GM18519 (cell line): ENCODE measurements around the gene CNTNAP2.

Experiments used
- ATAC-seq: cut with Tn5 transposase; IDR thresholded peaks from one replicate; pipeline ENCODE4 v1.9.1; 2021; ENCODE audit warnings: mild to moderate bottlenecking, moderate library complexity; ENCODE audit not compliant: unreplicated experiment, low FRiP score

CNTNAP2 gene

GRCh38 chr7:147279964-147280374, 1163.4 kb downstream of the CNTNAP2 start:
- ATAC-seq = no peak

DNA sequence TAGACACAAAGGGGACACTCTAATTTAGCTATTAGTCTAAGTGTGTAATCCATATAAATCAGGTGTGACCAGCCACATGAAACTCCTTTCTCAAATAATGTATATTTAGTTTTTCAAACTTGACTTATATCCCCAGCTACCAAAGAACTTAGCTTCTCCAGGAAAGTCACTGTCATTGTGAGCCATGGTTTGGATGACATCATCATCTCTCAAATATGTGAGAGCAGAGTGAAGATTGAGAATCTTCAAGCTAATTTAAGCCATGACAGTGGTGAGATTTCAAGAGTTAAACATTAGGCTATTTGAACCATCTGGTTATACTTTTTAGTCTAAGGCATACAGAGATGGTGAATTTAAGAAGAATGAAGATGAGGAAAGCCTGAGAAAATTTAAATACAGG, 1165.6 kb downstream of the CNTNAP2 start:
- ATAC-seq = no peak

GRCh38 chr7:147296201-147296600, 1179.6 kb downstream of the CNTNAP2 start:
- no peak for ATAC-seq

DNA sequence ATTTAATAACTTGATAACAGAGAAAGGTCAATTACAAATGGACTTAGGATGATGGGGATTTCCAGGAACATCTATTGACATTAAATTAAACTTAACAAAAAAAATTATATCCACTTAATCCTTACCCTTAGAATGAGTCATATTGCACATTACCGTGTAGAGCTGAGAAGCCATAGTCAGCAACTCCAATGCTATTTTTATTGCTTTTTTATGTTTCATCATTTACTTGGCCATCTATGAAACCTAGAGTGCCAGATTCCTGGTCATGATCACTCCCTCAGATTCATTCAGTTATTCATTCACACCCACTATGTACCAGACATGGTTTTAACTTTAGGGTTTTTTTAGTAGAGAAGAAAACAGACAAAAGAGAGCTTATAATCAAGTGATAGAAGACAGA, 1180.4 kb downstream of the CNTNAP2 start:
- ATAC-seq = no peak

- no peak for ATAC-seq
These were observed 1182.0 kb downstream of the CNTNAP2 start for GRCh38 chr7:147298611-147299043.

GRCh38 chr7:147300293-147300692, 1183.7 kb downstream of the CNTNAP2 start:
- no peak for ATAC-seq

- ATAC-seq = no peak
These were observed 1187.8 kb downstream of the CNTNAP2 start for GRCh38 chr7:147304376-147304775.

GRCh38 chr7:147305827-147306226, 1189.2 kb downstream of the CNTNAP2 start:
- no peak for ATAC-seq

DNA sequence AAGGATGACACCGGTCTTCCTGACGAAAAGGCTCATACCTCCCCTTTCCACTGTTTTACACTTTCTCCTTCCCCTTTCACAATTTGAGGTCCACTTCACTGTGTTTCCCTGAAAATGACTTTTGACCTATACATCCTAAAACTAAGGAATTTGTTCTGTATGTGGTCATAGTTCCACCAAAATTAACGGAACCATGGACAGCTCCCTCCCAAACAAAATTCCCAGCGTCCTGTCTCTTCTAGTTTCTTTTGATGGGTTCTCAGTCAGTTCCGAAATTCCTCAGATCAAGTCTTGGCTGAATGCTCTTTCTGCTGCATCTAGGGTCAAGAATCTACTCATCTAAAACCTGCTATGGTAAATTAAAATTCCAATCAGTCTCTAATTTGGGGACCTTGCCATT, 1191.9 kb downstream of the CNTNAP2 start:
- no peak for ATAC-seq

- ATAC-seq = no peak
These were observed 1194.7 kb downstream of the CNTNAP2 start for GRCh38 chr7:147311336-147311735.

- ATAC-seq = no peak
These were observed 1204.9 kb downstream of the CNTNAP2 start for GRCh38 chr7:147321504-147321903.

DNA sequence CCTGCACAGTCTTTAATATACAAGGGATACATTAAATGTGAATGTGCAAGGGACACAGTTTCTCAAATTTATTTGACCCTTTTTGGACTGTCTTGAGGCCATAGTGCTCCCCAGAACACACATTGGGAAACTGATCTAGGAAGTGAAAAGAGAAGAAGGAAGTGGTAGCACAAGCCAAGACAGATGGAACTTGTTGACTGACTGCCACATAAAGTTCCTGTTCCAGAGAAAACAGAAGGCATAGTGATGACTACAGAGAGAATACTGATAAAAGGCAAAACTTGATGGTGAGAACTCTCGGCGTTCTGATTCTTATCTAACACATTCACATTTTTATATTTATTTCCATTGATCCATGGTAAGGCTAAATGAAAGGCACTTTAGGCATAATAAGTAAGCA, 1216.4 kb downstream of the CNTNAP2 start:
- ATAC-seq = no peak

- no peak for ATAC-seq
These were observed 1246.5 kb downstream of the CNTNAP2 start for GRCh38 chr7:147363101-147363500.

DNA sequence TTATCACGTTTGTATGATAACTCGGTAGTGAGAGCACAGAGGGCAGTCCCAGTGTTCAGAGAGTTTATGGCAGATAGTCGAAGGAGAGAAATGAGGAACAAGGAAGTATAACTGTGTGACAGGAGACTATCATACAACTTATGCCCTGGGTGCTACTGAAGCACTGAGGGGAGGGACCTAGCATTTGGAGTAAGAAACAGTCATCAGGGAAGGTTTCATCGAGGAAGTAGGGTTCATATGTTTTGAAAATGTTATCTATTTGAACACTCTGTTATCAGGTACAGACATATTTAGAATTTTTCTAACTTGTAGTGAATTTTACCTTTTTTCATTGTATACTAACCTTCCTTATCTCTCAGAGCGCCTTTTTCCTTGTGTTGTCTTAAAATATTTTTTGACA, 1259.6 kb downstream of the CNTNAP2 start:
- ATAC-seq = no peak

GRCh38 chr7:147380926-147381325, 1264.3 kb downstream of the CNTNAP2 start:
- ATAC-seq = no peak

GRCh38 chr7:147394329-147394728, 1277.7 kb downstream of the CNTNAP2 start:
- no peak for ATAC-seq

- ATAC-seq = no peak
These were observed 1283.7 kb downstream of the CNTNAP2 start for GRCh38 chr7:147400221-147400689.

GRCh38 chr7:147400925-147401324, 1284.3 kb downstream of the CNTNAP2 start:
- no peak for ATAC-seq

DNA sequence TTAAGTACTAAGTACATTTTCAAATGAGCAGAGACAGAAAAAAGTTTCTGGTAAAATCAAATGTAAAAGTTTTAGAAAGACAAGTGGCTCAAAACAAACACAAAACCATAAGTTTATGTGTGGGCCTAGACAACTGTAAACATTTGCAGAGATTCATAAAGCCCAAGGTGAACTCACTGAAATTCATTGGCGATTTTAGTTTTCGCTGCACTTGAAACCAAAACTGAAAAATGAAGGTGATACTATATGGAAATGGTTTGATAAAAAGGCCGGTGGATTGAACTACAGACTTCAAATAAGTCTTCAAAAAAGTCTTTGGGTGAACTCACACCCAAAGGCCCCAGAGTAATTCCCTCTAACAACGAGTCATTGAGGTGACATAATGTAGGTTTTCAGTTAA, 1289.0 kb downstream of the CNTNAP2 start:
- no peak for ATAC-seq

DNA sequence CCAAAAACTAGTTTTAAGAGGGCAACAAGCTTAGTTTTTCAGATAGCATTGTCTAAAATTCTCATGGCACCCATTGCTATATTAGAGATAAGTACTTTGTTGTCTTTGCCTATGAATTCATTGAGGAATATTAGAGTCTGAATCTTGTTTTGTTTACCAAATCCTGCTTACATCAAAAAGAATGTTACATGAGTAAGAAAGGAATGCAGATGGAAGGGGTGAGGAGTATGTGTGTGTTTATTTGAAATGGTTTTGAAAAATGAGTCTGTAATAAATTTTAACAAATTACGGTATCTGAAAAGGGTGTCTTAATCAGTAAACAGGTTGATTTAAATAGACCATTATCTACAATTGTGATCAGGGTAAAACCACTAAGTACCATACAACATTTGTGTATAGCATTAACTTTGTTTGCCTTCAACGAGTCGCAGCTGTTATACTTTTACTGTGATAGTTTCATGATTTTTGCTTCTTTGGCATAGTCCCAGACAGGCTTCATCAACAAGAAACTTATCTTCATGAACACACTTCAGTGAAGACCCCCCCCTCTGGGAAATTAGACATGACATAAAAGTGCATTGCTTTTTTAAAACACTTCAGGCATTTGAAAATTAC, 1290.0 kb downstream of the CNTNAP2 start:
- ATAC-seq = no peak

- no peak for ATAC-seq
These were observed 1294.5 kb downstream of the CNTNAP2 start for GRCh38 chr7:147411096-147411495.

DNA sequence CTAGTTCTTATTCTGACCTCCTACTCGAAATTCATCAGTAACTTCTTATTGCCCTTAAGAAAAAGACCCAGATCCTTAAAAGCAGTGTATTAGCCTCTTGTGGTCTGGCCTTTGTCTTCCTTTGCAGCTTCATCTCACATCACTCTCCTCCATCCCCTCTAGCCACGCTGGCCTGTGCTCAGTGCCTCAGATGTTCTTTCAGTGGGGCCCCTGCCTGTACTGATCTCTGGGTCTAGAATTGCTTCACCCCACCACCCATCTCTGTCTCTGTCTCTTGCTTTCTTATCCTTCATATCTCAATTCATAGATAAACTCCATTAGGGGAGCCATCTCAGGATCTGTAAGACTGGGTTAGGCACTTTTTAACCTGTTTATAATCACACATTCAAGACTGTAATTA, 1295.5 kb downstream of the CNTNAP2 start:
- no peak for ATAC-seq
